Sigmoid colon (tissue), 7 donors: Measurements from ENCODE around the gene MMP24. TPM values are rescaled to one million over a fixed set of nuclear protein-coding genes. Genes with fewer than 3 reads are reported as not detected.
"Not testable (repeated sequence)": the region's sequence is repeated elsewhere in the genome, so short reads cannot be mapped to it uniquely, and the experiment has no call there.

ENCODE experiments used
- DNase-seq: peaks from one replicate; pipeline ENCODE4 v3.0.0-alpha.2; 2019
- H3K27ac ChIP-seq, 4 donors: fragments of 200-600 bp; sonication (generic); one replicate each; pipeline ENCODE4 v1.5.1; 2016 to 2019; ENCODE audit warnings: mild to moderate bottlenecking in 1 of 4
- H3K27me3 ChIP-seq, 3 donors: fragments of 200-600 bp; sonication (generic); one replicate each; pipeline ENCODE4 v1.5.1; 2019; ENCODE audit warnings: mild to moderate bottlenecking in 1 of 3
- H3K36me3 ChIP-seq, 4 donors: fragments of 200-600 bp; sonication (generic); one replicate each; pipeline ENCODE4 v1.5.1; 2016 to 2019
- H3K4me1 ChIP-seq, 4 donors: fragments of 200-600 bp; sonication (generic); one replicate each; pipeline ENCODE4 v1.5.1; 2017 to 2019
- H3K4me3 ChIP-seq, 4 donors: fragments of 200-600 bp; sonication (generic); one replicate each; pipeline ENCODE4 v1.5.1; 2017 to 2019; ENCODE audit warnings: mild to moderate bottlenecking in 2 of 4, moderate library complexity in 1 of 4
- H3K9me3 ChIP-seq, 4 donors: fragments of 200-600 bp in 3 of 4; sonication (generic) in 3 of 4; one replicate each; pipeline versions ENCODE4 v1.5.1 to v1.6.1; 2013 to 2019
- EP300 ChIP-seq, 4 donors: sonication (generic); formaldehyde crosslinking; IDR thresholded peaks; one replicate each; pipeline ENCODE4 v1.6.1; 2017; ENCODE audit warnings: antibody characterized with exemption in 4 of 4
- POLR2A ChIP-seq, 2 donors: fragments of 450-650 bp; IDR thresholded peaks; one replicate each; pipeline ENCODE4 v1.6.1; 2016; ENCODE audit warnings: antibody characterized with exemption in 2 of 2, mild to moderate bottlenecking in 2 of 2, moderate library complexity in 2 of 2
- POLR2AphosphoS5 ChIP-seq, 4 donors: sonication (generic); formaldehyde crosslinking; IDR thresholded peaks; one replicate each; pipeline ENCODE4 v1.6.1; 2017; ENCODE audit warnings: antibody characterized with exemption in 4 of 4
- WGBS, 2 donors: extraction: QIAGEN DNeasy Blood & Tissue Kit; methylation state at CpG; one replicate each; pipeline ENCODE4 v1.1.7; 2013; 5-methylcytosine and 5-hydroxymethylcytosine counted together
- intact Hi-C: fragments of 100-400 bp; cut with DNase I; formaldehyde crosslinking; loops from one replicate; pipeline ENCODE4 v1.15.1; 2023
- polyA plus RNA-seq, 3 donors: library from polyadenylated mRNA; stranded (reverse); fragments of 200-250 nt; gene quantifications; one replicate each; pipeline ENCODE4 v1.2.3, GENCODE V29; 2013
- total RNA-seq, 4 donors: library from RNA; depleted of rRNA; stranded (reverse); fragments of >200 nt; gene quantifications; one replicate each; pipeline ENCODE4 v1.1.0, GENCODE V29; 2016
- TF ChIP-seq, protein P1 (sequence below), 4 experiments: fragments of 450-650 bp in 3 of 4; fragments of 200-600 bp in 1 of 4; IDR thresholded peaks; one replicate each; pipeline ENCODE4 v1.5.1; 2016 to 2019; ENCODE audit warnings: antibody characterized with exemption in 4 of 4, mild to moderate bottlenecking in 3 of 4, moderate library complexity in 2 of 4
- donor health status: healthy with polysubstance abuse.
- donor health status: Bipolar disorder and iron deficiency.
- donor health status: healthy.

The MMP24 gene
- total and polyA plus RNA-seq, 7 donors = under 0.01 to 1.4 (median 0.46) TPM

DNA sequence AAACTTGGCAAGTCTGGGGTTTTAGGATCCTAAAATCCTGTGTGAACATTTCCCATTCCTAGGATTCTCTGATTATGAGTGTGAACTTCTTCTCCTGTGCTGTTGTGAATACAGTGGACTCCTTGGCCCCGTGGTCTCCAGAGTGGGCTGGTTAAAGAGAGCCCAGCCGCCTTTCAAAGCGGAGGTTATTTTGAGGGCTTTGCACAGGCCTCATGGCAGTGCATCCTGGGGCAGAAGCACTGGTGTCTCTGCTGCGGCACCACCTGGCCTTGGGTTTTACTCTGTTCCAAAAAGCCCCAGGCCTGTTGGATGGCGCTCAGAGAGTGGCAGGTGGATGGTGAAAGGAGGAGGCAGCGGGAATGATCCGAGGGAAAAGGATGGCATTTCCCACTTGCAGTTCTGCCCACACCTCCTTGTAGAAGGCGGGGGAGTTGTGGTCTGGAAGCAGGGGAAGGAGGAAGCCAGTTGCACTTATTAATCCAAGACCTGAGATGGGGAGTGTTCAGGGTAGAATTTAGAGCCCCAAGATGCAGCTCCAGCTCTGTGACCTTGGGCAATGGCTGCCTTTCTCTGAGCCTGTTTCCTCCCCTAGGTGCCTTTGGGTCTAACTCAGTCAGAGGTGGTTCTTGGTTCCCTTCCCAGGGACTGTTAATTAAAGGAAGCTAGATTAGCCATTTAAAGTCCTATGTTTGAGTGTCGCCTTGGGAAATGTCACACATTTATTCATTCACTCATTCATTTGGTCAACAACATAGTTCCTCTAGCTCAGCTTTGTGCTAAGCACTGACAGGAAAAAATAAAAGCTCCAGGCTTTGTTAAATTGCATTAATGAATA lies 22.4 kb downstream of the MMP24 start:
- Histone ChIP-seq H3K27ac (no peak overlapping the region), H3K9me3 (no peaks in the 10 kb centered on the region), H3K4me3 (no peak overlapping the region), H3K27me3 (no peaks in the 10 kb centered on the region), H3K36me3 (peaks cover 0 to 9% (median 0%) of the 10 kb centered on the region in 4 donors), H3K4me1 (no peaks in the 10 kb centered on the region)
- TF ChIP-seq, protein P1, sequence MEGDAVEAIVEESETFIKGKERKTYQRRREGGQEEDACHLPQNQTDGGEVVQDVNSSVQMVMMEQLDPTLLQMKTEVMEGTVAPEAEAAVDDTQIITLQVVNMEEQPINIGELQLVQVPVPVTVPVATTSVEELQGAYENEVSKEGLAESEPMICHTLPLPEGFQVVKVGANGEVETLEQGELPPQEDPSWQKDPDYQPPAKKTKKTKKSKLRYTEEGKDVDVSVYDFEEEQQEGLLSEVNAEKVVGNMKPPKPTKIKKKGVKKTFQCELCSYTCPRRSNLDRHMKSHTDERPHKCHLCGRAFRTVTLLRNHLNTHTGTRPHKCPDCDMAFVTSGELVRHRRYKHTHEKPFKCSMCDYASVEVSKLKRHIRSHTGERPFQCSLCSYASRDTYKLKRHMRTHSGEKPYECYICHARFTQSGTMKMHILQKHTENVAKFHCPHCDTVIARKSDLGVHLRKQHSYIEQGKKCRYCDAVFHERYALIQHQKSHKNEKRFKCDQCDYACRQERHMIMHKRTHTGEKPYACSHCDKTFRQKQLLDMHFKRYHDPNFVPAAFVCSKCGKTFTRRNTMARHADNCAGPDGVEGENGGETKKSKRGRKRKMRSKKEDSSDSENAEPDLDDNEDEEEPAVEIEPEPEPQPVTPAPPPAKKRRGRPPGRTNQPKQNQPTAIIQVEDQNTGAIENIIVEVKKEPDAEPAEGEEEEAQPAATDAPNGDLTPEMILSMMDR (IDR thresholded peaks at IDR 0.05) = no peak
- TF ChIP-seq POLR2A (IDR thresholded peaks at IDR 0.05) (no peak), EP300 (IDR thresholded peaks at IDR 0.05) (no peak), POLR2AphosphoS5 (IDR thresholded peaks at IDR 0.05) (no peak)
- no peak for DNase-seq
- WGBS, 2 donors = 89 to 91% methylated on average over 9 of the region's 9 CpGs
- intact Hi-C loops = no loop called here

DNA sequence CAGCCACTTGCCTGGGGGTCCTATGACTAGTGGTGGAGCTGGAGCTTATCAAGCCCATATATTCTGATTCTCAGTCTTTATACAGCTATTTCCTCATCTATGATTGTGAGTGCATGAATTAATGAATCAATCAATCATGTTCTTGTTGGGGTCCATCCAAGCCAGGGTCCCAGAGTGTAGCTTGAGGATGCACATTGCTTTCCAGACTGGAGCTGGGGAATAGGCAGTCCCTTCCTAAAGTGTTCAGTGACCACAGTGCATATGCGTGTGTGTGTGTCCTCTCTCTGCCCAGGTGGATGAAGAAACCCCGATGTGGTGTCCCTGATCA lies 25.1 kb downstream of the MMP24 start:
- H3K4me1 ChIP-seq = no peaks in the 10 kb centered on the region

DNA sequence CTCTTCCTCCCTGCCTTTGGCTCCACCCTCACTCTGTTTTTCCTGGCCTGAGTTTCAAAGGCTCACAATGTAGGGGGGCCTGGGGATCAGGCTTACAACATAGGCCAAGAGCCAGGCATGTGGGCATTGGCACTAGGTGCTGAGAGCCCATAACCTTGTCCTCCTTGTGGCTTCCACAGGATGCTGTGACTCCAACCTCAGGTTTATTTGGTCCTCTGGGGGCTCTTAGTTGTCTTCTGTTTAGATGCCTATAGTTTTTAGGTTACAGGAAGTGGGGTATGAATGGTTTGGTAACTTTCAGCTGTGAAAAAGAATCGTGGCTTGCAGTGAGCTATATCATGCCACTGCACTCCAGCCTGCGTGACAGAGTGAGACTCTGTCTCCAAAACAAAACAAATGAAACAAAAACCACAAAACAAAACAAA lies 25.6 kb downstream of the MMP24 start:
- no peaks in the 10 kb centered on the region for H3K4me1 ChIP-seq
- no peak overlapping the region for H3K27ac ChIP-seq
- H3K4me3 ChIP-seq = no peak overlapping the region
- no peak for TF ChIP-seq POLR2AphosphoS5 (IDR thresholded peaks at IDR 0.05)
- WGBS, 2 donors = 41 to 49% methylated on average over 2 of the region's 2 CpGs
- peaks cover 0 to 18% (median 3%) of the 10 kb centered on the region in 4 donors for H3K36me3 ChIP-seq
- no peak for DNase-seq
- no peaks in the 10 kb centered on the region for H3K27me3 ChIP-seq
- H3K9me3 ChIP-seq = no peaks in the 10 kb centered on the region
- intact Hi-C loops = no loop called here

More for the DNA sequence above, 25.1 kb downstream of the MMP24 start:
- no peak for DNase-seq
- Histone ChIP-seq H3K27me3 (no peaks in the 10 kb centered on the region), H3K27ac (no peak overlapping the region), H3K9me3 (no peaks in the 10 kb centered on the region), H3K4me3 (no peak overlapping the region), H3K36me3 (peaks cover 0 to 18% (median 3%) of the 10 kb centered on the region in 4 donors)
- TF ChIP-seq, protein P1 (IDR thresholded peaks at IDR 0.05) = no peak
- no peak for TF ChIP-seq EP300 (IDR thresholded peaks at IDR 0.05)
- TF ChIP-seq POLR2A (IDR thresholded peaks at IDR 0.05) = no peak
- no peak for TF ChIP-seq POLR2AphosphoS5 (IDR thresholded peaks at IDR 0.05)
- intact Hi-C loops = no loop called here
- WGBS, 2 donors = 90 to 91% methylated on average over 2 of the region's 2 CpGs

DNA sequence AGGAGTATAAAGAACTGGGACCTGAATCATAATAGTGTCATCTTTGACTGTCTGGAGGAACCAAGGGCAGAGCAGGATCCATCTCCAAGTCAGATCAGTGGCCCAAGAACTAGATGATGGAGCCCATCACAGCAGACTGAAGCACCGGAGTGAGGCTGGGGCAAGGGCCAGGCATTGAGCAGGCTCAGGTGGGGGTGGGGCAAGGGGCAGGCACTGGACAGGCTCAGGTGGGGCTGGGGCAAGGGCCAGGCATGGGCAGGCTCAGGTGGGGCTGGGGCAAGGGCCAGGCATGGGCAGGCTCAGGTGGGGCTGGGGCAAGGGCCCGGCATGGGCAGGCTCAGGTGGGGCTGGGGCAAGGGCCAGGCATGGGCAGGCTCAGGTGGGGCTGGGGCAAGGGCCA lies 26.1 kb downstream of the MMP24 start:
- peaks cover 0 to 18% (median 3%) of the 10 kb centered on the region in 4 donors for H3K36me3 ChIP-seq
- DNase-seq, H3K27me3 ChIP-seq, H3K4me3 ChIP-seq, H3K4me1 ChIP-seq, H3K27ac ChIP-seq, H3K9me3 ChIP-seq, intact Hi-C loops: not testable (repeated sequence)
- WGBS, 2 donors = 67 to 91% methylated on average over 2 of the region's 2 CpGs

DNA sequence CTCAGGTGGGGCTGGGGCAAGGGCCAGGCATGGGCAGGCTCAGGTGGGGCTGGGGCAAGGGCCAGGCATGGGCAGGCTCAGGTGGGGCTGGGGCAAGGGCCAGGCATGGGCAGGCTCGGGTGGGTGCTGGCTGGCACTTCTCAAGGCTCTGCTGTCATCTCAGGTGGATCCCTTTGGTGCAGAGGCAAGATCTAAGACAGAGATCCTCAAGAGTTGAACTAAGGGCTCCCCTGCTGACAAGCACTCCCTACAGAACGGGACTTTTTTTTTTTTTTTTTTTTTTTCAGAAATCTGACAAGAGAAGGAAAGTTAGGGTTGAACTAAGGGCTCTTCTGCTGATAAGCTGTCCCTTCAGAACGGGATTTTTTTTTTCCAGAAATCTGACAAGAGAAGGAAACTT lies 26.5 kb downstream of the MMP24 start:
- 61 to 80% methylated on average over 3 of the region's 3 CpGs for WGBS, 2 donors
- TF ChIP-seq POLR2AphosphoS5 (IDR thresholded peaks at IDR 0.05) (no peak), EP300 (IDR thresholded peaks at IDR 0.05) (no peak), POLR2A (IDR thresholded peaks at IDR 0.05) (no peak)
- TF ChIP-seq, protein P1 (IDR thresholded peaks at IDR 0.05) = no peak
- Histone ChIP-seq H3K9me3 (no peaks in the 10 kb centered on the region), H3K27me3 (no peaks in the 10 kb centered on the region), H3K4me1 (peaks cover 0 to 6% (median 0%) of the 10 kb centered on the region in 4 donors), H3K27ac (no peak overlapping the region), H3K4me3 (no peak overlapping the region), H3K36me3 (peaks cover 0 to 18% (median 3%) of the 10 kb centered on the region in 4 donors)
- intact Hi-C loops = no loop called here
- no peak for DNase-seq
